HepG2 (cell line): Measurements from ENCODE around the gene TMEM132E.

Experiments used
- FOSL1 ChIP-seq: sonication (generic); formaldehyde crosslinking; IDR thresholded peaks from 2 replicates; pipeline ENCODE4 v1.9.0; 2021; ENCODE audit warnings: missing genetic modification reagents, borderline replicate concordance
- GTF2F1 ChIP-seq: fragments of 150-350 bp; IDR thresholded peaks from 2 replicates; pipeline ENCODE4 v1.6.1; 2014; ENCODE audit warnings: low read length
- HDAC6 ChIP-seq: fragments of 200-600 bp; sonication (generic); IDR thresholded peaks from 2 replicates; pipeline ENCODE4 v1.7.0; 2017; ENCODE audit warnings: mild to moderate bottlenecking, antibody characterized with exemption, low read length, low read depth
- KLF11 ChIP-seq: IDR thresholded peaks from 2 replicates; pipeline ENCODE4 v1.6.1; 2016; ENCODE audit warnings: missing compliant biosample characterization
- NFE2L2 ChIP-seq: fragments of 150-350 bp; IDR thresholded peaks from 2 replicates; pipeline ENCODE4 v1.6.1; 2014; ENCODE audit warnings: low read length
- NKX3-1 ChIP-seq: sonication (generic); formaldehyde crosslinking; IDR thresholded peaks from 2 replicates; pipeline ENCODE4 v1.5.0; 2020; ENCODE audit warnings: missing genetic modification reagents
- RNF2 ChIP-seq: fragments of 450-650 bp; conservative IDR thresholded peaks from 2 replicates; pipeline ENCODE4 v1.6.1; 2016; ENCODE audit warnings: low read depth
- ZFP36 ChIP-seq: fragments of 150-350 bp; IDR thresholded peaks from 2 replicates; pipeline ENCODE4 v1.6.1; 2018; ENCODE audit warnings: borderline replicate concordance, low read length, low read depth; ENCODE audit not compliant: partially characterized antibody
- ZNF431 ChIP-seq: sonication (generic); formaldehyde crosslinking; IDR thresholded peaks from 2 replicates; pipeline ENCODE4 v1.9.0; 2022; ENCODE audit warnings: missing genetic modification reagents, low read depth, mild to moderate bottlenecking, borderline replicate concordance
- ZNF670 ChIP-seq: sonication (generic); formaldehyde crosslinking; IDR thresholded peaks from 2 replicates; pipeline ENCODE4 v1.8.0; 2022; ENCODE audit warnings: mild to moderate bottlenecking, missing genetic modification reagents, borderline replicate concordance
- TF ChIP-seq, protein P1 (sequence below): sonication (generic); formaldehyde crosslinking; IDR thresholded peaks from 2 replicates; pipeline ENCODE4 v1.5.0; 2020; ENCODE audit warnings: mild to moderate bottlenecking, missing genetic modification reagents, moderate library complexity

DNA sequence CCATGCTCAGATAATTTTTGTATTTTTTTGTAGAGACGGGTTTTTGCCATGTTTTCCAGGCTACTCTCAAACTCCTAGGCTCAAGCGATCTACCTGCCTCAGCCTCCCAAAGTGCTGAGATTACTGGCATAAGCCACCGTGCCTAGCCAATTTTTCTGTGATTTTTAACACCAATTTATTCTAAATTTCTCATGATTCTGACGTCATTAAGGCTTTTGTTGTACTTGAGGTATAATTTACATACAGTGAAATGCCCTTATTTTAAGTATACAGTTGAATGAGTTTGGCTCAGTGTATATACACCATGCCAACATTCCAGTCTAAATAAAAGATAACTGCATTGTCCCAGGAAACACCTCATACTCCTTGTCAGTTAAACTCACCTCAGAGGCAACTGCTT is 77.4 kb downstream of the TMEM132E start:
- TF ChIP-seq, protein P1, sequence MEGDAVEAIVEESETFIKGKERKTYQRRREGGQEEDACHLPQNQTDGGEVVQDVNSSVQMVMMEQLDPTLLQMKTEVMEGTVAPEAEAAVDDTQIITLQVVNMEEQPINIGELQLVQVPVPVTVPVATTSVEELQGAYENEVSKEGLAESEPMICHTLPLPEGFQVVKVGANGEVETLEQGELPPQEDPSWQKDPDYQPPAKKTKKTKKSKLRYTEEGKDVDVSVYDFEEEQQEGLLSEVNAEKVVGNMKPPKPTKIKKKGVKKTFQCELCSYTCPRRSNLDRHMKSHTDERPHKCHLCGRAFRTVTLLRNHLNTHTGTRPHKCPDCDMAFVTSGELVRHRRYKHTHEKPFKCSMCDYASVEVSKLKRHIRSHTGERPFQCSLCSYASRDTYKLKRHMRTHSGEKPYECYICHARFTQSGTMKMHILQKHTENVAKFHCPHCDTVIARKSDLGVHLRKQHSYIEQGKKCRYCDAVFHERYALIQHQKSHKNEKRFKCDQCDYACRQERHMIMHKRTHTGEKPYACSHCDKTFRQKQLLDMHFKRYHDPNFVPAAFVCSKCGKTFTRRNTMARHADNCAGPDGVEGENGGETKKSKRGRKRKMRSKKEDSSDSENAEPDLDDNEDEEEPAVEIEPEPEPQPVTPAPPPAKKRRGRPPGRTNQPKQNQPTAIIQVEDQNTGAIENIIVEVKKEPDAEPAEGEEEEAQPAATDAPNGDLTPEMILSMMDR (CRISPR knock-in tag), result no peak
- TF ChIP-seq HDAC6 (no peak), ZNF431 (CRISPR knock-in tag) (no peak), KLF11 (CRISPR knock-in tag) (no peak), ZFP36 (no peak), FOSL1 (CRISPR knock-in tag) (no peak), ZNF670 (no peak), NKX3-1 (CRISPR knock-in tag) (no peak), GTF2F1 (no peak), NFE2L2 (no peak), RNF2 (no peak)
